A204.1 (cell line): ENCODE results near the gene TRIP12.
"Not testable (repeated sequence)": the region's sequence is repeated elsewhere in the genome, so short reads cannot be mapped to it uniquely, and the experiment has no call there.

Experiments
- FAIRE-seq: peaks from 2 replicates; lab custom pipeline; 2012; peaks lifted over from hg19 to GRCh38; lab: Jason Lieb, UNC

Gene TRIP12

GRCh38 chr2:229874647-229875046, 47.2 kb downstream of the TRIP12 start:
- no peak for FAIRE-seq

GRCh38 chr2:229873123-229873581, 48.7 kb downstream of the TRIP12 start:
- no peak for FAIRE-seq

GRCh38 chr2:229870903-229871656, 50.7 kb downstream of the TRIP12 start:
- FAIRE-seq, result no peak

- no peak for FAIRE-seq
Measured at GRCh38 chr2:229869226-229869625, 52.6 kb downstream of the TRIP12 start.

- no peak for FAIRE-seq
Measured at GRCh38 chr2:229868794-229869193, 53.0 kb downstream of the TRIP12 start.

- no peak for FAIRE-seq
Measured at GRCh38 chr2:229865033-229865432, 56.8 kb downstream of the TRIP12 start.

- peak; percentile 48 for FAIRE-seq
Measured at GRCh38 chr2:229861431-229861830, 60.4 kb downstream of the TRIP12 start.

- no peak for FAIRE-seq
Measured at GRCh38 chr2:229860334-229860733, 61.5 kb downstream of the TRIP12 start.

GRCh38 chr2:229858351-229858750, 63.5 kb downstream of the TRIP12 start:
- FAIRE-seq, result no peak

- FAIRE-seq, result no peak
Measured at GRCh38 chr2:229857634-229858033, 64.2 kb downstream of the TRIP12 start.

- no peak for FAIRE-seq
Measured at GRCh38 chr2:229856413-229856812, 65.4 kb downstream of the TRIP12 start.

GRCh38 chr2:229855116-229855515, 66.7 kb downstream of the TRIP12 start:
- FAIRE-seq, result no peak

- no peak for FAIRE-seq
Measured at GRCh38 chr2:229852565-229852964, 69.2 kb downstream of the TRIP12 start.

- FAIRE-seq, result no peak
Measured at GRCh38 chr2:229851870-229852269, 69.9 kb downstream of the TRIP12 start.

- FAIRE-seq, result not testable (repeated sequence)
Measured at GRCh38 chr2:229850355-229851275, 71.2 kb downstream of the TRIP12 start.

- FAIRE-seq, result no peak
Measured at GRCh38 chr2:229849073-229849472, 72.7 kb downstream of the TRIP12 start.

- no peak for FAIRE-seq
Measured at GRCh38 chr2:229843613-229844012, 78.2 kb downstream of the TRIP12 start.

GRCh38 chr2:229838729-229839128, 83.1 kb downstream of the TRIP12 start:
- FAIRE-seq, result no peak

GRCh38 chr2:229836847-229837246, 85.0 kb downstream of the TRIP12 start:
- FAIRE-seq, result no peak

- FAIRE-seq, result peak; percentile 3
Measured at GRCh38 chr2:229835596-229836283, 86.1 kb downstream of the TRIP12 start.

- not testable (repeated sequence) for FAIRE-seq
Measured at GRCh38 chr2:229834368-229834767, 87.4 kb downstream of the TRIP12 start.

- FAIRE-seq, result no peak
Measured at GRCh38 chr2:229832510-229832898, 89.3 kb downstream of the TRIP12 start.
